ENCODE results near the gene RCL1.

DNA sequence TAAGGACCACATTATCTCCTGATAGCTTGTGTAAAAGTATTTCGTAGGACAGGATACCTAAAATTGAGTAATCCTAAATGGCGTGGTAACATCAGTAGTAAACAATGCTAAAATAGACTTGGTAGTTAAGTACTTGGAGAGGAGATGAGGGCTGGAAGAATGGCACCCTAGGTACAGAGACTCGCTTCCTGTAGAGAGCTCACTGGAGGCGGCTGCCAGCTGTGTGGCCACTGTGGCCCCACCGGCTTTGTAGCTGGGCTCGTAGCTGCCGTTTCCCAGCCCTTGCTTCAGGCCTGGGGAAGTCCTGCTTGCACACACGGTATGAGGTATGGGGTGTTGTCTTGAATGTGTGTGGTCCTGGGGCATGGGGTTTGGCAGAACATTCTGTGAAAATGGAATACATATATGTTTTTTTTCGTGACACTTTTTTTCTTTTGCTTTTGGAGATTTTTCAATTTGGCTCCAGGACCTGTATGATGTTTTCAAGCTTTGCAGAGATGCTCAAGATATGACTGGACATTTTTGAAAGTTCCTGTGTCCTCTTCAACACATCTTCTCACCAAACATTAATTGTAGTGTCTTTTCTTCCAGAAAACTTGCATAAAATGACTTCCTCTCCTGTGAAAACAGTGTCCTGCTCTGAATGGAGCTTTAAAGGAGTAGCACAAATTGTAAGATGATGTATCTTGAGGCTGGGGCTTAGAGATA lies 58.0 kb downstream of the RCL1 start:
- TF ChIP-seq YY1 (IDR thresholded peaks at IDR 0.05; ENCODE audit: insufficient read depth, insufficient read length) (no peak), SUZ12 (IDR thresholded peaks at IDR 0.05; ENCODE audit: extremely low read depth, insufficient read depth, insufficient read length) (no peak)

Measured in NT2/D1 (cell line).